GM12865 (cell line): ENCODE data around the gene ANXA1.

Experiments used
- DNase-seq: peaks from one replicate; pipeline ENCODE4 v3.0.0; 2010; ENCODE audit warnings: low read depth
- H3K4me3 ChIP-seq: 2 replicates; pipeline ENCODE4 v1.5.1; 2011; ENCODE audit warnings: mild to moderate bottlenecking, low read depth, low read length, control low read depth
- TF ChIP-seq, protein P1 (sequence below): IDR thresholded peaks from 2 replicates; pipeline ENCODE4 v1.5.1; 2011; ENCODE audit warnings: low read length, control low read depth, low read depth, inconsistent platforms; ENCODE audit not compliant: insufficient read depth; ENCODE audit errors: missing control alignments

The ANXA1 gene

GRCh38 chr9:73116031-73116430 lies 35.6 kb upstream of the ANXA1 start:
- TF ChIP-seq, protein P1, sequence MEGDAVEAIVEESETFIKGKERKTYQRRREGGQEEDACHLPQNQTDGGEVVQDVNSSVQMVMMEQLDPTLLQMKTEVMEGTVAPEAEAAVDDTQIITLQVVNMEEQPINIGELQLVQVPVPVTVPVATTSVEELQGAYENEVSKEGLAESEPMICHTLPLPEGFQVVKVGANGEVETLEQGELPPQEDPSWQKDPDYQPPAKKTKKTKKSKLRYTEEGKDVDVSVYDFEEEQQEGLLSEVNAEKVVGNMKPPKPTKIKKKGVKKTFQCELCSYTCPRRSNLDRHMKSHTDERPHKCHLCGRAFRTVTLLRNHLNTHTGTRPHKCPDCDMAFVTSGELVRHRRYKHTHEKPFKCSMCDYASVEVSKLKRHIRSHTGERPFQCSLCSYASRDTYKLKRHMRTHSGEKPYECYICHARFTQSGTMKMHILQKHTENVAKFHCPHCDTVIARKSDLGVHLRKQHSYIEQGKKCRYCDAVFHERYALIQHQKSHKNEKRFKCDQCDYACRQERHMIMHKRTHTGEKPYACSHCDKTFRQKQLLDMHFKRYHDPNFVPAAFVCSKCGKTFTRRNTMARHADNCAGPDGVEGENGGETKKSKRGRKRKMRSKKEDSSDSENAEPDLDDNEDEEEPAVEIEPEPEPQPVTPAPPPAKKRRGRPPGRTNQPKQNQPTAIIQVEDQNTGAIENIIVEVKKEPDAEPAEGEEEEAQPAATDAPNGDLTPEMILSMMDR = no peak
- DNase-seq = no peak

GRCh38 chr9:73116880-73117279 lies 34.8 kb upstream of the ANXA1 start:
- TF ChIP-seq, protein P1 = no peak
- DNase-seq = no peak
- no peak overlapping the region for H3K4me3 ChIP-seq

More at GRCh38 chr9:73116031-73116430, 35.6 kb upstream of the ANXA1 start:
- no peak overlapping the region for H3K4me3 ChIP-seq

DNA sequence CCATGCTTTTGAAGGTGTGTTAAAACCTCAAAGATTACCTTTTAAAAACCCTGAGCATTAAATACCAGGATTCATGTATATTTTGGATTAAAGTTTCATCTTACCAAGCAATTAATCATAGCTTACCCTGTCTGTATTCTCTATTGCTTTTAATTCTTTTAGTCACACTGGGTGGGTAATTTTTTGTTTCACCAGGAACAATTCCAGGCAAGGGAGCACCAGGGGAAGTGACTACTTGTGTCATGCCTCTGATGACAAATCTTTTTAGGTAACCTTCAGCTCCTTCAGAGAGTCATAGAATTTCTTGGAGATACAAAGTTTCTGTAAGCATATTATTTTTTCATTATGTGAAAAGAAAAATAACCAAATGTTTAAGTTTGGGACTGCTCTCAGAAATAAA lies 33.4 kb upstream of the ANXA1 start:
- no peak overlapping the region for H3K4me3 ChIP-seq
- TF ChIP-seq, protein P1 = no peak
- DNase-seq = no peak

- no peak overlapping the region for H3K4me3 ChIP-seq
- TF ChIP-seq, protein P1 = no peak
- DNase-seq = no peak
Observed at GRCh38 chr9:73118898-73119554, 32.6 kb upstream of the ANXA1 start.

- TF ChIP-seq, protein P1 = no peak
- DNase-seq = no peak
Observed at GRCh38 chr9:73121375-73121935, 30.2 kb upstream of the ANXA1 start.

GRCh38 chr9:73125651-73126050 lies 26.0 kb upstream of the ANXA1 start:
- TF ChIP-seq, protein P1 = no peak
- DNase-seq = no peak
- no peak overlapping the region for H3K4me3 ChIP-seq

More at GRCh38 chr9:73121375-73121935, 30.2 kb upstream of the ANXA1 start:
- no peak overlapping the region for H3K4me3 ChIP-seq
